B cell (primary cell): ENCODE data around the gene ZNF764.

Experiments
- CTCF ChIP-seq: fragments of 200-600 bp; IDR thresholded peaks from one replicate; pipeline ENCODE4 v1.8.0; 2022; ENCODE audit warnings: antibody characterized with exemption, mild to moderate bottlenecking
- EZH2 ChIP-seq: IDR thresholded peaks from 2 replicates; pipeline ENCODE4 v1.6.1; 2012; ENCODE audit warnings: borderline replicate concordance, low read depth, mild to moderate bottlenecking, moderate library complexity, low read length; ENCODE audit not compliant: insufficient read depth, poor library complexity, severe bottlenecking

GRCh38 chr16:30565984-30566383 is 7.8 kb upstream of the ZNF764 start:
- TF ChIP-seq CTCF (no peak), EZH2 (no peak)
